GM12878 (cell line): ENCODE measurements around the gene PELI1. TPM values are rescaled to one million over a fixed set of nuclear protein-coding genes. Genes with fewer than 3 reads are reported as not detected.
A peak's percentile ranks its signal among the peaks of the same experiment; 100 is the strongest.

Experiments
- CREM ChIP-seq: IDR thresholded peaks from 2 replicates; pipeline ENCODE4 v1.6.1; 2014; ENCODE audit warnings: antibody characterized with exemption, low read depth
- DPF2 ChIP-seq: fragments of 450-650 bp; IDR thresholded peaks from 2 replicates; pipeline ENCODE4 v1.6.1; 2017; ENCODE audit warnings: mild to moderate bottlenecking
- FOXK2 ChIP-seq: fragments of 450-650 bp; IDR thresholded peaks from 2 replicates; pipeline ENCODE4 v1.6.1; 2017; ENCODE audit warnings: mild to moderate bottlenecking, moderate library complexity
- FOXM1 ChIP-seq: IDR thresholded peaks from 2 replicates; pipeline ENCODE4 v1.6.1; 2012; ENCODE audit warnings: low read depth, mild to moderate bottlenecking, inconsistent platforms, low read length, moderate library complexity
- IKZF1 ChIP-seq: fragments of 450-650 bp; conservative IDR thresholded peaks from 2 replicates; pipeline ENCODE4 v1.6.1; 2017; ENCODE audit warnings: antibody characterized with exemption, mild to moderate bottlenecking
- MEF2A ChIP-seq: IDR thresholded peaks from 2 replicates; pipeline ENCODE4 v1.6.1; 2011; ENCODE audit warnings: low read depth, mild to moderate bottlenecking, low read length, moderate library complexity; ENCODE audit not compliant: insufficient read depth
- MLLT1 ChIP-seq: fragments of 450-650 bp; IDR thresholded peaks from 2 replicates; pipeline ENCODE4 v1.6.1; 2016; ENCODE audit warnings: mild to moderate bottlenecking
- RAD51 ChIP-seq: fragments of 450-650 bp; IDR thresholded peaks from 2 replicates; pipeline ENCODE4 v1.6.1; 2016; ENCODE audit warnings: moderate library complexity, mild to moderate bottlenecking, inconsistent platforms
- RELB ChIP-seq: fragments of 450-650 bp; IDR thresholded peaks from 2 replicates; pipeline ENCODE4 v1.6.1; 2017; ENCODE audit warnings: low read depth, mild to moderate bottlenecking, moderate library complexity
- SMARCA5 ChIP-seq: fragments of 450-650 bp; IDR thresholded peaks from 2 replicates; pipeline ENCODE4 v1.6.1; 2017; ENCODE audit warnings: mild to moderate bottlenecking
- SUZ12 ChIP-seq: fragments of 200-600 bp; sonication (generic); IDR thresholded peaks from one replicate; pipeline ENCODE4 v1.6.1; 2018; ENCODE audit warnings: antibody characterized with exemption, mild to moderate bottlenecking; ENCODE audit not compliant: unreplicated experiment
- polyA plus RNA-seq, 11 experiments: library from polyadenylated mRNA; depleted of rRNA in 4 of 11; unstranded in 6 of 11; stranded (reverse) in 5 of 11; fragments of >200 nt; fragmentation: Nextera tagmentation in 4 of 11; fragmentation: Illumina TruSeq in 1 of 11; extraction: Ambion mirVana in 4 of 11; extraction: Trizol in 1 of 11; gene quantifications; 1 replicate in 1 of 11; 2 replicates in 10 of 11; pipeline versions ENCODE4 v1.2.1 to v1.2.3, GENCODE V29; 2011 to 2016; ENCODE audit warnings: inconsistent platforms in 2 of 11, missing spikeins in 2 of 11, low read depth in 1 of 11
- total RNA-seq, 4 experiments: library from RNA; depleted of rRNA in 3 of 4; stranded (reverse); fragments of >200 nt in 3 of 4; fragmentation: Illumina TruSeq in 1 of 4; extraction: Trizol in 1 of 4; gene quantifications; 2 replicates each; pipeline versions ENCODE4 v1.2.1 to v1.2.3, GENCODE V29; 2013 to 2021
- TF ChIP-seq, protein P1 (sequence below): fragments of 450-650 bp; IDR thresholded peaks from 2 replicates; pipeline ENCODE4 v1.6.1; 2017; ENCODE audit warnings: mild to moderate bottlenecking, low read depth, inconsistent platforms; ENCODE audit not compliant: poor library complexity, severe bottlenecking
- TF ChIP-seq, protein P2 (sequence below): IDR thresholded peaks from 2 replicates; pipeline ENCODE4 v1.6.1; 2012; ENCODE audit warnings: mild to moderate bottlenecking, low read depth, low read length

Gene PELI1
- total and polyA plus RNA-seq, 10 of the 15 experiments (the other 5 are each of a cell fraction or from before 2014, with no cell fraction given), result 12.1 to 92.0 (median 39.8) TPM

- TF ChIP-seq, protein P1, sequence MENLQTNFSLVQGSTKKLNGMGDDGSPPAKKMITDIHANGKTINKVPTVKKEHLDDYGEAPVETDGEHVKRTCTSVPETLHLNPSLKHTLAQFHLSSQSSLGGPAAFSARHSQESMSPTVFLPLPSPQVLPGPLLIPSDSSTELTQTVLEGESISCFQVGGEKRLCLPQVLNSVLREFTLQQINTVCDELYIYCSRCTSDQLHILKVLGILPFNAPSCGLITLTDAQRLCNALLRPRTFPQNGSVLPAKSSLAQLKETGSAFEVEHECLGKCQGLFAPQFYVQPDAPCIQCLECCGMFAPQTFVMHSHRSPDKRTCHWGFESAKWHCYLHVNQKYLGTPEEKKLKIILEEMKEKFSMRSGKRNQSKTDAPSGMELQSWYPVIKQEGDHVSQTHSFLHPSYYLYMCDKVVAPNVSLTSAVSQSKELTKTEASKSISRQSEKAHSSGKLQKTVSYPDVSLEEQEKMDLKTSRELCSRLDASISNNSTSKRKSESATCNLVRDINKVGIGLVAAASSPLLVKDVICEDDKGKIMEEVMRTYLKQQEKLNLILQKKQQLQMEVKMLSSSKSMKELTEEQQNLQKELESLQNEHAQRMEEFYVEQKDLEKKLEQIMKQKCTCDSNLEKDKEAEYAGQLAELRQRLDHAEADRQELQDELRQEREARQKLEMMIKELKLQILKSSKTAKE, result peak; percentile 79
- TF ChIP-seq DPF2 (0 out of 2 replicates have a peak, but pooled peaks have one; percentile 43), SUZ12 (no peak), FOXK2 (no peak), SMARCA5 (peak; percentile 23; the same call in 1 of the 2 replicates), MEF2A (peak; percentile 49; the same call in 1 of the 2 replicates), RELB (peak; percentile 38; the same call in 1 of the 2 replicates), RAD51 (no peak), IKZF1 (peak; percentile 59), FOXM1 (no peak), MLLT1 (0 out of 2 replicates have a peak, but pooled peaks have one; percentile 20), CREM (peak; percentile 53; the same call in 1 of the 2 replicates)
- TF ChIP-seq, protein P2, sequence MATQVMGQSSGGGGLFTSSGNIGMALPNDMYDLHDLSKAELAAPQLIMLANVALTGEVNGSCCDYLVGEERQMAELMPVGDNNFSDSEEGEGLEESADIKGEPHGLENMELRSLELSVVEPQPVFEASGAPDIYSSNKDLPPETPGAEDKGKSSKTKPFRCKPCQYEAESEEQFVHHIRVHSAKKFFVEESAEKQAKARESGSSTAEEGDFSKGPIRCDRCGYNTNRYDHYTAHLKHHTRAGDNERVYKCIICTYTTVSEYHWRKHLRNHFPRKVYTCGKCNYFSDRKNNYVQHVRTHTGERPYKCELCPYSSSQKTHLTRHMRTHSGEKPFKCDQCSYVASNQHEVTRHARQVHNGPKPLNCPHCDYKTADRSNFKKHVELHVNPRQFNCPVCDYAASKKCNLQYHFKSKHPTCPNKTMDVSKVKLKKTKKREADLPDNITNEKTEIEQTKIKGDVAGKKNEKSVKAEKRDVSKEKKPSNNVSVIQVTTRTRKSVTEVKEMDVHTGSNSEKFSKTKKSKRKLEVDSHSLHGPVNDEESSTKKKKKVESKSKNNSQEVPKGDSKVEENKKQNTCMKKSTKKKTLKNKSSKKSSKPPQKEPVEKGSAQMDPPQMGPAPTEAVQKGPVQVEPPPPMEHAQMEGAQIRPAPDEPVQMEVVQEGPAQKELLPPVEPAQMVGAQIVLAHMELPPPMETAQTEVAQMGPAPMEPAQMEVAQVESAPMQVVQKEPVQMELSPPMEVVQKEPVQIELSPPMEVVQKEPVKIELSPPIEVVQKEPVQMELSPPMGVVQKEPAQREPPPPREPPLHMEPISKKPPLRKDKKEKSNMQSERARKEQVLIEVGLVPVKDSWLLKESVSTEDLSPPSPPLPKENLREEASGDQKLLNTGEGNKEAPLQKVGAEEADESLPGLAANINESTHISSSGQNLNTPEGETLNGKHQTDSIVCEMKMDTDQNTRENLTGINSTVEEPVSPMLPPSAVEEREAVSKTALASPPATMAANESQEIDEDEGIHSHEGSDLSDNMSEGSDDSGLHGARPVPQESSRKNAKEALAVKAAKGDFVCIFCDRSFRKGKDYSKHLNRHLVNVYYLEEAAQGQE, result no peak
These were observed 29.9 kb downstream of the PELI1 start (continued) for GRCh38 chr2:64114063-64114911.
